Hepatocyte (in vitro differentiated cells): ENCODE results near the gene DAW1.

Source experiments
- CTCF ChIP-seq: fragments of 200-600 bp; sonication (generic); IDR thresholded peaks from 2 replicates; pipeline ENCODE4 v1.5.1; 2016; ENCODE audit warnings: antibody characterized with exemption, mild to moderate bottlenecking; ENCODE audit not compliant: poor library complexity
- EZH2 ChIP-seq: fragments of 200-600 bp; sonication (generic); IDR thresholded peaks from 2 replicates; pipeline ENCODE4 v1.6.1; 2016; ENCODE audit warnings: antibody characterized with exemption, mild to moderate bottlenecking, borderline replicate concordance
- EZH2phosphoT487 ChIP-seq: fragments of 200-600 bp; sonication (generic); IDR thresholded peaks from one replicate; pipeline ENCODE4 v1.6.1; 2018; ENCODE audit warnings: antibody characterized with exemption, mild to moderate bottlenecking, low read depth, moderate library complexity; ENCODE audit not compliant: unreplicated experiment, severe bottlenecking

DNA sequence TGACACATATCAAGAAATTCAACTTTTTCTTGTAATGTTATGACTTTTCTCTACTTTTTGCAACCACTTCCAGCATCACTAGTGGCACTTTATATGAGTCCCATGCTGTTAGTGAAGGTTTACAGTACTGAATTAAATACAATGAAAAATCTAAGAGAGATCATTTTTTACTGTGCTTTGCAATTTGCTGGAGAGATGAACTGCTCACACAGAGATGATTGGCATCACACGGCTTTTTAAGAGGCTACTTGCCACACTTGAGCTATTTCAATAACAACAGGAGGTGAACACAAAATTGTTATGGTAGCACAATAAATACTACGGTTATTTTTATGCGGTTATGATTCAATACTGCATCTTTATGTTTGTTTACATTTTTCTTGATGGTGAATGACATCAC, 88.9 kb downstream of the DAW1 start:
- TF ChIP-seq CTCF (no peak), EZH2 (no peak), EZH2phosphoT487 (no peak)
